PC-9 (cell line): ENCODE measurements around the gene SPRTN. TPM values are rescaled to one million over a fixed set of nuclear protein-coding genes. Genes with fewer than 3 reads are reported as not detected.

ENCODE experiments used
- BruUV-seq: library from RNA; stranded (reverse); fragments of 400-500 nt; replicated peaks from 2 replicates; lab custom pipeline; 2021; lab: Mats Ljungman, UMichigan
- CTCF ChIA-PET: fragments of 300-600 bp; sonication (Branson Sonifier 250); formaldehyde crosslinking; loops from one replicate; lab custom pipeline; 2022; ENCODE audit warnings: antibody characterized with exemption; lab: Charles Lee
- POLR2A ChIA-PET: fragments of 300-600 bp; sonication (Branson Sonifier 250); formaldehyde crosslinking; loops from one replicate; lab custom pipeline; 2022; ENCODE audit warnings: antibody characterized with exemption; ENCODE audit not compliant: unreplicated experiment; lab: Charles Lee
- DNase-seq, 2 experiments: peaks; one replicate each; pipeline versions ENCODE4 v3.0.0 to v3.0.0-alpha.2; 2015 to 2022; ENCODE audit warnings: mixed read lengths in 1 of 2
- H2AFZ ChIP-seq: fragments of 200-600 bp; sonication (generic); 2 replicates; pipeline ENCODE4 v1.8.1; 2017; ENCODE audit warnings: antibody characterized with exemption
- H3F3A ChIP-seq: fragments of 200-600 bp; sonication (generic); 2 replicates; pipeline ENCODE4 v1.8.1; 2017; ENCODE audit warnings: antibody characterized with exemption, mild to moderate bottlenecking, low read depth; ENCODE audit not compliant: insufficient read depth
- H3K27ac ChIP-seq: fragments of 200-600 bp; sonication (generic); 2 replicates; pipeline ENCODE4 v1.6.1; 2016; ENCODE audit warnings: mixed run types
- H3K27me3 ChIP-seq: fragments of 200-600 bp; sonication (generic); 2 replicates; pipeline ENCODE4 v1.6.1; 2016; ENCODE audit warnings: low read depth, mixed run types; ENCODE audit not compliant: insufficient read depth
- H3K36me3 ChIP-seq: fragments of 200-600 bp; sonication (generic); 2 replicates; pipeline ENCODE4 v1.6.1; 2016; ENCODE audit warnings: low read depth, mixed run types
- H3K4me1 ChIP-seq: fragments of 200-600 bp; sonication (generic); replicated peaks from 2 replicates; pipeline ENCODE4 v1.6.1; 2016; ENCODE audit warnings: mixed run types; ENCODE audit not compliant: insufficient read depth
- H3K4me2 ChIP-seq: fragments of 200-600 bp; sonication (generic); 2 replicates; pipeline ENCODE4 v1.6.1; 2017; ENCODE audit warnings: mixed run types
- H3K4me3 ChIP-seq: fragments of 200-600 bp; sonication (generic); 2 replicates; pipeline ENCODE4 v1.6.1; 2016; ENCODE audit warnings: mixed run types
- H3K79me2 ChIP-seq: fragments of 200-600 bp; sonication (generic); 2 replicates; pipeline ENCODE4 v1.6.1; 2017; ENCODE audit warnings: low read depth, mixed run types
- H3K9me2 ChIP-seq: fragments of 200-600 bp; sonication (generic); 2 replicates; pipeline ENCODE4 v1.8.1; 2017; ENCODE audit warnings: mild to moderate bottlenecking; ENCODE audit not compliant: insufficient read depth
- H3K9me3 ChIP-seq: fragments of 200-600 bp; sonication (generic); 2 replicates; pipeline ENCODE4 v1.8.1; 2016; ENCODE audit warnings: low read depth; ENCODE audit not compliant: insufficient read depth
- H4K20me1 ChIP-seq: fragments of 200-600 bp; sonication (generic); 2 replicates; pipeline ENCODE4 v1.8.1; 2017; ENCODE audit not compliant: insufficient read depth
- CTCF ChIP-seq: fragments of 200-600 bp; sonication (generic); conservative IDR thresholded peaks from 2 replicates; pipeline ENCODE4 v1.6.1; 2017; ENCODE audit warnings: mixed run types, antibody characterized with exemption, mild to moderate bottlenecking, moderate library complexity
- EZH2 ChIP-seq: fragments of 200-600 bp; sonication (generic); IDR thresholded peaks from 2 replicates; pipeline ENCODE4 v1.8.0; 2017; ENCODE audit warnings: antibody characterized with exemption, low read depth
- intact Hi-C: fragments of 100-400 bp; cut with micrococcal nuclease; formaldehyde crosslinking; loops from one replicate; pipeline ENCODE4 v1.10.0; 2022; ENCODE audit not compliant: unreplicated experiment
- total RNA-seq: library from RNA; stranded (reverse); gene quantifications from 2 replicates; pipeline ENCODE4 v1.2.3, GENCODE V29; 2021

SPRTN gene
- total RNA-seq, 1 experiment from 2014 or later: 14.6 TPM

GRCh38 chr1:231382426-231382825 is 44.3 kb downstream of the SPRTN start:
- H3K27ac ChIP-seq: no peak overlapping the region
- H3K36me3 ChIP-seq: no peaks in the 10 kb centered on the region
- no peaks in the 10 kb centered on the region for H3F3A ChIP-seq
- ChIA-PET CTCF (no interaction called here), POLR2A (no interaction called here)
- no peak overlapping the region for H3K4me2 ChIP-seq
- H3K9me2 ChIP-seq: no peaks in the 10 kb centered on the region
- no peaks in the 10 kb centered on the region for H3K27me3 ChIP-seq
- TF ChIP-seq EZH2 (no peak), CTCF (no peak)
- peaks cover 19% of the 10 kb centered on the region for H3K4me1 ChIP-seq
- H2AFZ ChIP-seq: no peak overlapping the region
- peaks cover 47% of the 10 kb centered on the region for H3K79me2 ChIP-seq
- DNase-seq: no peak
- H4K20me1 ChIP-seq: no peaks in the 10 kb centered on the region
- intact Hi-C loops: no loop called here
- no peak overlapping the region for H3K4me3 ChIP-seq
- H3K9me3 ChIP-seq: no peaks in the 10 kb centered on the region
- BruUV-seq: no TSS peak

GRCh38 chr1:231383159-231383860 is 45.2 kb downstream of the SPRTN start:
- peaks cover 55% of the 10 kb centered on the region for H3K79me2 ChIP-seq
- ChIA-PET CTCF (no interaction called here), POLR2A (no interaction called here)
- no peaks in the 10 kb centered on the region for H3F3A ChIP-seq
- H3K36me3 ChIP-seq: no peaks in the 10 kb centered on the region
- H3K4me3 ChIP-seq: no peak overlapping the region
- H3K9me3 ChIP-seq: no peaks in the 10 kb centered on the region
- H4K20me1 ChIP-seq: no peaks in the 10 kb centered on the region
- no peaks in the 10 kb centered on the region for H3K27me3 ChIP-seq
- no peak for DNase-seq
- intact Hi-C loops: no loop called here
- H2AFZ ChIP-seq: no peak overlapping the region
- no peak overlapping the region for H3K27ac ChIP-seq
- H3K4me1 ChIP-seq: peaks cover 28% of the 10 kb centered on the region
- TF ChIP-seq EZH2: no peak
- TF ChIP-seq CTCF: no peak
- no TSS peak for BruUV-seq
- no peaks in the 10 kb centered on the region for H3K9me2 ChIP-seq
- H3K4me2 ChIP-seq: no peak overlapping the region

- ChIA-PET CTCF (no interaction called here), POLR2A (no interaction called here)
- peaks cover 59% of the 10 kb centered on the region for H3K79me2 ChIP-seq
- H3K9me3 ChIP-seq: no peaks in the 10 kb centered on the region
- H3K9me2 ChIP-seq: no peaks in the 10 kb centered on the region
- peaks cover 30% of the 10 kb centered on the region for H3K4me1 ChIP-seq
- no TSS peak for BruUV-seq
- TF ChIP-seq CTCF (no peak), EZH2 (no peak)
- no peaks in the 10 kb centered on the region for H4K20me1 ChIP-seq
- no peak for DNase-seq
- no peak overlapping the region for H3K4me3 ChIP-seq
- no peaks in the 10 kb centered on the region for H3F3A ChIP-seq
- no peaks in the 10 kb centered on the region for H3K36me3 ChIP-seq
- intact Hi-C loops: no loop called here
- peak overlapping the region; percentile 15; the same call in 1 of the 2 replicates for H3K4me2 ChIP-seq
- no peak overlapping the region for H2AFZ ChIP-seq
- H3K27me3 ChIP-seq: no peaks in the 10 kb centered on the region
- 0 out of 2 replicates have a peak overlapping the region, but pooled peaks have one; percentile 31 for H3K27ac ChIP-seq
Measured at GRCh38 chr1:231384696-231385415, 46.8 kb downstream of the SPRTN start.
